ENCODE data around the gene GRHL3.

Gene GRHL3

DNA sequence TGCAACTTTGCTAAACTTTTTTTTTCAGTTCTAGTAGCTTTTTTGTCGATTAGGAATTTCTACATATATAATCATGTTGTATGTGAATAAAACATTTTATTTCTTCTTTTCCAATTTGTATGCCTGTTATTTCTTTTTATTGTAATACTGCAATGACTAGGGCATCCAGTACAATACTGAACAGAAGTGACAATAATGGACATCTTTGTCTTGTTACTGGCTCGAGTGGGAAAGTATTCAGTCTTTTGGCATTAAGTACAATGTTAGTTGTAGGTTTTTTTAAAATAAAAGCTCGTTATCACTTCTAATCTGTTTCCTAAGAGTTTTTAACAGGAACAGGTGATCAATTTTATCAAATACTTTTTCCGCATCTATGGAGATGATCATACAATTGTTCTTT is 84.6 kb downstream of the GRHL3 start:
- DNase-seq (ENCODE audit: low spot score) = no peak

Data from RKO (cell line).